ENCODE data around the gene DNAJB11.

DNA sequence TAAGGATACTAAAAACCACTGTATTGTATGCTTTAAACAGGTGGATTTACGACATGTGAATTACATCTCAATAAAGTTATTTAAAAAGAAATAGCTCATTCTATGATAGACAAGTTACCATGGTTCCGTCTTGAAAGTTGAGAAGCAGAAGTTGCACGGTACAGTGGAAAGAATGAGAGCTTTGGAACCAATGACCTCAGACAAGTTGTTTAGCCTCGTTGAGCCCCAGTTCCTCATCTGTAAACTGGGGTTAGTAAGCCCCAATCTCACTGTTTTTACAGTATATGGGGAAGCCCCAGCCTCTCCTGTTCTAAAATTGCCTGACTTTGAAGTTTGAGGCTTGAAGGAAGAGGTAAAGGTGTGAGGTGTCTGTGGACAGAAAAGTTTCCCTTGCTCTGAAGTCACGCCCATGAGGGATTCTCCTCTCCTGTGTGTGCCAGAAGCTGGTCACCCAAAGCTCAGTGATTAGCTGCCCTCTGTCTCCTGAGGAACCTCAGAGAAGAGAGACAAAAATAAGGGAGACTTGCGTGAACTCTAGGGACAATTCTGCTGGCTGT lies 36.3 kb upstream of the DNAJB11 start:
- TF ChIP-seq, protein P1, sequence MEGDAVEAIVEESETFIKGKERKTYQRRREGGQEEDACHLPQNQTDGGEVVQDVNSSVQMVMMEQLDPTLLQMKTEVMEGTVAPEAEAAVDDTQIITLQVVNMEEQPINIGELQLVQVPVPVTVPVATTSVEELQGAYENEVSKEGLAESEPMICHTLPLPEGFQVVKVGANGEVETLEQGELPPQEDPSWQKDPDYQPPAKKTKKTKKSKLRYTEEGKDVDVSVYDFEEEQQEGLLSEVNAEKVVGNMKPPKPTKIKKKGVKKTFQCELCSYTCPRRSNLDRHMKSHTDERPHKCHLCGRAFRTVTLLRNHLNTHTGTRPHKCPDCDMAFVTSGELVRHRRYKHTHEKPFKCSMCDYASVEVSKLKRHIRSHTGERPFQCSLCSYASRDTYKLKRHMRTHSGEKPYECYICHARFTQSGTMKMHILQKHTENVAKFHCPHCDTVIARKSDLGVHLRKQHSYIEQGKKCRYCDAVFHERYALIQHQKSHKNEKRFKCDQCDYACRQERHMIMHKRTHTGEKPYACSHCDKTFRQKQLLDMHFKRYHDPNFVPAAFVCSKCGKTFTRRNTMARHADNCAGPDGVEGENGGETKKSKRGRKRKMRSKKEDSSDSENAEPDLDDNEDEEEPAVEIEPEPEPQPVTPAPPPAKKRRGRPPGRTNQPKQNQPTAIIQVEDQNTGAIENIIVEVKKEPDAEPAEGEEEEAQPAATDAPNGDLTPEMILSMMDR (IDR thresholded peaks at IDR 0.05): no peak
- no peak for TF ChIP-seq POLR2A (IDR thresholded peaks at IDR 0.05)
